Bronchial epithelial cell (primary cell): ENCODE measurements around the gene CYTH3. TPM values are rescaled to one million over a fixed set of nuclear protein-coding genes. Genes with fewer than 3 reads are reported as not detected.
"Not testable (repeated sequence)": the region's sequence is repeated elsewhere in the genome, so short reads cannot be mapped to it uniquely, and the experiment has no call there.

ENCODE experiments used
- DNase-seq: peaks from one replicate; pipeline ENCODE4 v3.0.0-alpha.2; 2010; ENCODE audit warnings: low read depth
- FAIRE-seq: peaks from 2 replicates; lab custom pipeline; 2011; peaks lifted over from hg19 to GRCh38; lab: Jason Lieb, UNC
- H3K27me3 ChIP-seq: 2 replicates; pipeline ENCODE4 v1.5.1; 2011; ENCODE audit warnings: low read length; ENCODE audit not compliant: control insufficient read depth, insufficient read depth
- H3K36me3 ChIP-seq: 2 replicates; pipeline ENCODE4 v1.5.1; 2011; ENCODE audit warnings: low read length; ENCODE audit not compliant: control insufficient read depth, insufficient read depth
- H3K4me3 ChIP-seq: 2 replicates; pipeline ENCODE4 v1.5.1; 2011; ENCODE audit warnings: mild to moderate bottlenecking, low read depth, low read length, control low read depth
- total RNA-seq: library from RNA; depleted of rRNA; stranded (reverse); fragments of >200 nt; gene quantifications from 2 replicates; pipeline ENCODE4 v1.2.1, GENCODE V29; 2014
- TF ChIP-seq, protein P1 (sequence below): IDR thresholded peaks from 2 replicates; pipeline ENCODE4 v1.5.1; 2011; ENCODE audit warnings: mild to moderate bottlenecking, moderate library complexity, low read length, control low read depth, inconsistent platforms; ENCODE audit not compliant: insufficient read depth, severe bottlenecking

The CYTH3 gene
- total RNA-seq, 1 donor from 2014 or later = 11.6 TPM

DNA sequence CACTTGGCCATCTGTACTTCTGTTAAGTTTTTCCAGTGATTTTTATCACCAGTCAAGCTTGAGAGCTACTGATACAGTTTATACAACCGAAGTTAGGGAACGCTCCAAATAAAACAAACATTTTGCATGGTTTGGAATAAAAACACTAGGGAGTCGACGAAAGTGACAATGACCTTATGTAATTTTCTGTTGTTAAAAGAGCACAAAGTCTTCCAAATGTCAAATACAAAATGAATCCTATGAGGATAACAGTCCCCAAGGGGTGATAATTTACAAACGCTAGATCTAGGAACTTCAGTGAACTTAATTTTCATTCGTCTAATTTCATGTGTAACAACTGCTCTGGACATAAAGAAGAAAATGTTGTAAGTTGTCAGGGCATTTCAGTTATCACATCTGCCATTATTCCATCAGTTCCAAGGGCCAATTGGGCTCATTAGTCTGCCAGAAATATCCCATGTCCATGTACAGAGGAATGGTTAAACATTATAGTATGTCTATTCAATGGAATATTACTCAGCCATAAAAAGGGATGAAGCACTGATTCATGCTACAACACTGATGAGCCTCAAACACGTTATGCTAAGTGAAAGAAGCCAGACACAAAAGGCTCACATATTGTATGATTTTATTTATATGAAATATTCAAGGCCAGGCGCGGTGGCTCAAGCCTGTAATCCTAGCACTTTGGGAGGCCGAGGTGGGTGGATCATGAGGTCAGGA, 38.0 kb upstream of the CYTH3 start:
- DNase-seq = no peak
- no peaks in the 10 kb centered on the region for H3K36me3 ChIP-seq
- no peak for FAIRE-seq

DNA sequence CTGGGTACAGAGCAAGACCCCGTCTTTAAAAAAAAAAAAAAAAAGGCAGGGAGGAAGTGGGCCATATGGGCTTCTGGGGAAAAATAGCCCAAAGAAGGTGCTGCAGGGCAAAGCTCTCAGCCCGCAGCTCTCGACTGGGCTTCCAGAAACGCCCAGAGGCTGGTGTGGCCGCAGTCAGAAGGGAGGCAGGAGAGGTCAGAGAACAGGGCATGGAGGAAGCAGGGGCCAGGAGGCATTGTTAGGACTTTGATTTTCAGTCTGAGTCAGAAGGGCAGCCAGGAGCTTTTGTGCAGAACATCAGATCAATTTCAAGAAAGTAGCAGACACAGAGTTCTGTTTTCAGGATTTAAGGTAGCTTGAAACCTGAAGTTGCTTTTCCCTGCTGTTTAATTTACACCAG, 35.3 kb upstream of the CYTH3 start:
- DNase-seq = no peak
- no peak for FAIRE-seq
- TF ChIP-seq, protein P1, sequence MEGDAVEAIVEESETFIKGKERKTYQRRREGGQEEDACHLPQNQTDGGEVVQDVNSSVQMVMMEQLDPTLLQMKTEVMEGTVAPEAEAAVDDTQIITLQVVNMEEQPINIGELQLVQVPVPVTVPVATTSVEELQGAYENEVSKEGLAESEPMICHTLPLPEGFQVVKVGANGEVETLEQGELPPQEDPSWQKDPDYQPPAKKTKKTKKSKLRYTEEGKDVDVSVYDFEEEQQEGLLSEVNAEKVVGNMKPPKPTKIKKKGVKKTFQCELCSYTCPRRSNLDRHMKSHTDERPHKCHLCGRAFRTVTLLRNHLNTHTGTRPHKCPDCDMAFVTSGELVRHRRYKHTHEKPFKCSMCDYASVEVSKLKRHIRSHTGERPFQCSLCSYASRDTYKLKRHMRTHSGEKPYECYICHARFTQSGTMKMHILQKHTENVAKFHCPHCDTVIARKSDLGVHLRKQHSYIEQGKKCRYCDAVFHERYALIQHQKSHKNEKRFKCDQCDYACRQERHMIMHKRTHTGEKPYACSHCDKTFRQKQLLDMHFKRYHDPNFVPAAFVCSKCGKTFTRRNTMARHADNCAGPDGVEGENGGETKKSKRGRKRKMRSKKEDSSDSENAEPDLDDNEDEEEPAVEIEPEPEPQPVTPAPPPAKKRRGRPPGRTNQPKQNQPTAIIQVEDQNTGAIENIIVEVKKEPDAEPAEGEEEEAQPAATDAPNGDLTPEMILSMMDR = no peak
- H3K27me3 ChIP-seq = no peaks in the 10 kb centered on the region
- no peak overlapping the region for H3K4me3 ChIP-seq
- H3K36me3 ChIP-seq = no peaks in the 10 kb centered on the region

More for the DNA sequence above, 38.0 kb upstream of the CYTH3 start:
- H3K4me3 ChIP-seq = no peak overlapping the region
- TF ChIP-seq, protein P1 = no peak
- H3K27me3 ChIP-seq = no peaks in the 10 kb centered on the region

DNA sequence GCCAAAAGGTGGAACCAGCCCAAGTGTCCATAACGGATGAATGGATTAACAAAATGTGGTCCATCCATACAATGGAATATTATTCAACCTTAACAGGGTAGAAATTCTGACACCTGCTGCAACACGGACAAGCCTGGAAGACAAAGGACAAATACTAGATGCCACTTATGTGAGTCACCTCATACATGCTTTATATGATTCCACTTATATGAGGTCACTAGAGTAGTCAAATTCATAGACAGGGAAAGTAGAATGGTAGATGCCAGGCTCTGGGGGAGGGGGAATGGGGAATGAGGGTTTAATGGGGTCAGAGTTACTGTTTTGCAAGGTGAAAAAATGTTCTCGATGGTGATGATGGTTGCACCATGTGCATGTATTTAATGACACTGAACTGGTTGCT, 34.0 kb upstream of the CYTH3 start:
- DNase-seq (peak; percentile 88), FAIRE-seq (no peak)
- Histone ChIP-seq H3K36me3 (no peaks in the 10 kb centered on the region), H3K4me3 (no peak overlapping the region), H3K27me3 (no peaks in the 10 kb centered on the region)
- TF ChIP-seq, protein P1 = no peak

DNA sequence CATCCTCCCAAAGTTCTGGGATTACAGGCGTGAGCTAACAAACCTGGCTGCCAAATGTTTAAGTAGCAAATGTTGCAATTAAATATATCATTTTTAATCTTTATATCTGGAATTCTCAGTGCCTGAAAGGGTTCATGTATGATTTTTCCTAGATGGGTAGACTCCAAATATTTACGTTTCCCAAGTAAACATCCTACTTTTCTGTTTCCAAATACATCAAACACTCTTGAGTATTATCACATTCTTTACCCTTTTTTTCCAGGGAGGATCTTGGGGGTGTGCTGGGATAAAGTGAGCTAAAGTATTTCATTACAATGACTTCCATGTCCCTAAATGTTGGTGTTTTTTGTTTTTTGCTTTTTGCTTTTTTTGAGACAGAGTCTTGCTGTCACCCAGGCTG, 32.9 kb upstream of the CYTH3 start:
- no peaks in the 10 kb centered on the region for H3K36me3 ChIP-seq
- no peak for FAIRE-seq
- DNase-seq = no peak
- H3K4me3 ChIP-seq = no peak overlapping the region
- TF ChIP-seq, protein P1 = no peak
- no peaks in the 10 kb centered on the region for H3K27me3 ChIP-seq

DNA sequence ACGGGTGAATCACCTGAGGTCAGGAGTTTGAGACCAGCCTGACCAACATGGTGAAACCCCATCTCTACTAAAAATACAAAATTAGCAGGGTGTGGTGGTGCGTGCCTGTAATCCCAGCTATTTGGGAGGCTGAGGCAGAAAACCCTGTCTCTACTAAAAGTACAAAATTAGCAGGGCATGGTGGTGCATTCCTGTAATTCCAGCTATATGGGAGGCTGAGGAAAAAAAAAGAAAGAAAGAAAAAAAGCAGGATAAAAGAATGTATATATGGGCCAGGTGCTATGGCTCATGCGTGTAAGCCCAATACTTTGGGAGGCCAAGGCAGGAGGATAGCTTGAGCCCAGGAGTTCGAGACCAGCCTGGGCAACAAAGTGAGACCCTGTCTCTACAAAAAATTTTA, 29.0 kb upstream of the CYTH3 start:
- H3K4me3 ChIP-seq, H3K27me3 ChIP-seq, H3K36me3 ChIP-seq, FAIRE-seq, DNase-seq: not testable (repeated sequence)

DNA sequence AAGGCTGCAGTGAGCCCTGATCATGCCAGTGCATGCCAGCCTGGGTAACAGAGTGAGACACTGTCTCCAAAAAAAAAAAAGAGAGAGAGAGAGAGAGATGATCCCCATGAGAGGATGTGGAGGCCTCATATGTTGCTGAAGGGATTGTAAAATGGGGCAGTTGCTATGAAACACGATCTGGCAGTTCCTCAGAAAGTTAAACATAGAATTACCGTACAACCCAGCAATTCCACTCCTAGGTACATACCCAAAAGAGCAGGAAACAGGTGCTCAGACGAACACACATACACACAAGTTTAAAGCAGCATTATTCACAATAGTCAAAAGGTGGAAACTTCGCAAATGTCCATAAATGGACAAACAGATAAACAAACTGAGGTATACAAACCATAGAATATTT, 27.4 kb upstream of the CYTH3 start:
- FAIRE-seq (no peak), DNase-seq (no peak)
- TF ChIP-seq, protein P1 = no peak
- Histone ChIP-seq H3K36me3 (no peaks in the 10 kb centered on the region), H3K27me3 (no peaks in the 10 kb centered on the region), H3K4me3 (no peak overlapping the region)
